IgD-negative memory B cell (primary cell): ENCODE results near the gene GPS2. TPM values are rescaled to one million over a fixed set of nuclear protein-coding genes. Genes with fewer than 3 reads are reported as not detected.

Experiments used
- H3K27ac Mint-ChIP-seq, 3 donors: one replicate each; pipeline ENCODE4 v1.8.0; 2020 to 2022; ENCODE audit warnings: mild to moderate bottlenecking in 3 of 3, mixed read lengths in 3 of 3, moderate library complexity in 1 of 3
- H3K27me3 Mint-ChIP-seq: one replicate; pipeline ENCODE4 v1.8.0; 2021; ENCODE audit warnings: mixed read lengths
- H3K36me3 Mint-ChIP-seq: one replicate; pipeline ENCODE4 v1.8.0; 2020; ENCODE audit warnings: mild to moderate bottlenecking, mixed read lengths
- H3K4me1 Mint-ChIP-seq, 3 donors: one replicate each; pipeline ENCODE4 v1.8.0; 2020 to 2022; ENCODE audit warnings: mixed read lengths in 3 of 3, mild to moderate bottlenecking in 1 of 3
- H3K4me3 Mint-ChIP-seq, 4 donors: one replicate each; pipeline ENCODE4 v1.8.0; 2020 to 2022; ENCODE audit warnings: mild to moderate bottlenecking in 4 of 4, mixed read lengths in 4 of 4, moderate library complexity in 3 of 4
- H3K9me3 Mint-ChIP-seq, 3 donors: one replicate each; pipeline ENCODE4 v1.8.0; 2020 to 2021; ENCODE audit warnings: mixed read lengths in 3 of 3, mild to moderate bottlenecking in 1 of 3
- polyA plus RNA-seq: library from polyadenylated mRNA; unstranded; fragments of 300-500 nt; fragmentation: Illumina TruSeq; gene quantifications from one replicate; pipeline ENCODE4 v1.2.3, GENCODE V29; 2021

The GPS2 gene
- polyA plus RNA-seq, 1 donor from 2014 or later = 128 TPM

DNA sequence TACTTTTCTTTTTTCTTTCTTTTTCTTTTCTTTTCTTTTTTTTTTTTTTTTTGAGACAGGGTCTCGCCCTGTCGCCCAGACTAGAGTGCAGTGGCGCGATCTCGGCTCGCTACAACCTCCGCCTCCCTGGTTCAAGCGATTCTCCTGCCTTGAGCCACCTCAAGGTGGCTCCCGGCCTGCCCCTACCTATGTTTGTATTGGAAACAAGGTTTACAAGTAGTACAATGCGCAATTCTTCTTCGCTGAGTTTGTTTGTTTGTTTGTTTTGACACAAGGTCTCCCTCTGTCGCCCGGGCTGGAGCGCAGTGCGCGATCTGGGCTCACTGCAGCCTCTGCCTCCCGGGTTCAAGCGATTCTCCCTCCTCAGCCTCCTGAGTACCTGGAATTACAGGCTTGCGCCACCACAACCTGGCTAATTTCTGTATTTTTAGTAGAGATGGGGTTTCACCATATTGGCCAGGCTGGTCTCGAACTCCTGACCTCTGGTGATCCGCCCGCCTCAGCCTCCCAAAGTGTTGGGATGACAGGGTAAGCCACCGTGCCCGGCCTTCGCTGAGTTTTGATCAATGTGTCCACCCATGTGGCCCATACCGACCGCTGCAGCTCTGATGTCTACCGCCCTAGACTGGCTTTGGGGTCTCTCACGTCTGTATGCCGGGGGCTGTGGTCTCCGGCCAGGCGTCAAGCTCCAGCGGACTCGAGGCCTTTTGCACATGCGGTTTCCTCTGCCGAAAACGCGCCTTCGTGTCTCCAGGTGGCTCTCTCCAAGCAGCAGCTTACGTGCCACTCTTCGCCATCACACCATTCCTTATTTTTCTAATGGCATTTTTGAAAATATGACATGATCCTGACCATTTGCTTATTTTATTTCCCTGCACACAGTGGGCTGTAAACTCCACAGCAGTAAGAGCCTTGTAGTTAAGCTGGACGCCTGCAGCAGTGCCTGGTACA, 19.7 kb downstream of the GPS2 start:
- peaks cover 1% of the 10 kb centered on the region for H3K36me3 Mint-ChIP-seq
- H3K27me3 Mint-ChIP-seq = peaks cover 14% of the 10 kb centered on the region
- no peaks in the 10 kb centered on the region for H3K9me3 Mint-ChIP-seq
- H3K4me1 Mint-ChIP-seq = peaks cover 10 to 13% (median 13%) of the 10 kb centered on the region in 3 donors
- peak overlapping the region in 2 of 3 donors; percentile 69 to 93 for H3K27ac Mint-ChIP-seq
- peak overlapping the region; percentile 55 to 95 (median 82) for H3K4me3 Mint-ChIP-seq

DNA sequence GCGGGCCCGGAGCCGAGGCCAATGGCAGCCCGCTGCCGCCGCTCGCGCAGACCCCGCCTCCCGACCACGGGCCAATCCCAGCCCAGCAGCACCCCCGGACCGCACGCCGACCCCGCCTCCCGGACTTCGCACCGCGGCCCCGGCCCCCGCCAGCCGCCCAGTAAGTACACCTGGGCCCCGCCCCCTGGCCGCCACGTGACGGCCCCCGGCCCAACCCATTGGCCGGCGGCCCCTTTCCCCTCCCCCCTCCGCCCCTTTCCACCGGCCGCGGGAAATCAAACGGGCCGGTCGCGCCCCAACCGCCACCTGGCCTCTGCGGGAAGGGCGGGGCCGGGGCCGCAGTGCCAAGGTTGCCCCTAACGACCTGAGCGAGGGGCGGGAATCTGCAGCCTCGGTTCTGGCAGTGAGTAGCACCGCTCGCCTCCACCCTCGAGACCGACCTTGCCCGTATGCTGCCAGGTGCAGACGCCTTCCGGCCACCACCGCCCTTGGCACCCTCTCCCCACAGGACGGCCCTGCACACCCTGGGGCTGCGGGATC, 20.5 kb downstream of the GPS2 start, which contains the start of gene YBX2:
YBX2 (minus strand) TSS at position 26 of the 540 bp plus-strand sequence. CDS start 139 bp downstream, outside the sequence.
- Mint-ChIP-seq H3K27me3 (peaks cover 19% of the 10 kb centered on the region), H3K9me3 (no peaks in the 10 kb centered on the region), H3K4me3 (peak within 1 kb of the TSS; percentile 55 to 95 (median 82)), H3K4me1 (peaks cover 10 to 13% (median 13%) of the 10 kb centered on the region in 3 donors), H3K36me3 (no peaks in the 10 kb centered on the region), H3K27ac (peak within 1 kb of the TSS in 2 of 3 donors; percentile 69 to 93)

- H3K4me1 Mint-ChIP-seq = peaks cover 10 to 13% (median 13%) of the 10 kb centered on the region in 3 donors
- peaks cover 19% of the 10 kb centered on the region for H3K27me3 Mint-ChIP-seq
- H3K4me3 Mint-ChIP-seq = peak overlapping the region; percentile 41 to 68 (median 50)
- no peaks in the 10 kb centered on the region for H3K9me3 Mint-ChIP-seq
- H3K36me3 Mint-ChIP-seq = no peaks in the 10 kb centered on the region
- peak overlapping the region in 1 of 3 donors; percentile 68 for H3K27ac Mint-ChIP-seq
Observed at GRCh38 chr17:7293816-7294613, 21.1 kb downstream of the GPS2 start.

DNA sequence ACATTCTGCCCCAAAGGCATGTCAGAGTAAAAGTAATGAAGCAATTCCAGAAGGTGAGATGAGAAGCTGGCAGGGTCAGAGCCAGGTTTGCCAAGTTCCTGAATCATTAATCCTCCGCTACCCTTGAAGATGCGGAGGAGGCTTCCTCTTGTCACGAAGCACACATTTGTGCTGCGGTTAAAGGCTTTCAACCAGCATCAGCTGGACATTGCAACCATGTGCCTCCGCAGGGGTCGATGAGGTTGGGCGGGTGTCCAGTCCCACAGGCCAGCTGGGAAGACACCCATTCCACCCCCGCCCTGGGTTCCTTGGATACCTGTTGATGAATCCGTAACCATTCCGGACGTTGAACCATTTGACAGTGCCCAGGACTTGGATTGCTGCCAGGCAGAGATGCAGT, 22.0 kb downstream of the GPS2 start:
- Mint-ChIP-seq H3K4me3 (peak overlapping the region in 3 of 4 donors; percentile 50 to 68 (median 51)), H3K27ac (peak overlapping the region in 1 of 3 donors; percentile 68), H3K4me1 (peaks cover 10 to 13% (median 13%) of the 10 kb centered on the region in 3 donors), H3K27me3 (peaks cover 24% of the 10 kb centered on the region), H3K36me3 (no peaks in the 10 kb centered on the region), H3K9me3 (no peaks in the 10 kb centered on the region)

- peaks cover 10 to 13% (median 13%) of the 10 kb centered on the region in 3 donors for H3K4me1 Mint-ChIP-seq
- H3K4me3 Mint-ChIP-seq = peak overlapping the region in 2 of 4 donors; percentile 50 to 68
- H3K36me3 Mint-ChIP-seq = no peaks in the 10 kb centered on the region
- H3K27me3 Mint-ChIP-seq = peaks cover 24% of the 10 kb centered on the region
- H3K9me3 Mint-ChIP-seq = no peaks in the 10 kb centered on the region
- peak overlapping the region in 1 of 3 donors; percentile 68 for H3K27ac Mint-ChIP-seq
Observed at GRCh38 chr17:7292729-7293128, 22.4 kb downstream of the GPS2 start.

- no peak overlapping the region for H3K4me3 Mint-ChIP-seq
- H3K27me3 Mint-ChIP-seq = peaks cover 24% of the 10 kb centered on the region
- peaks cover 10 to 13% (median 13%) of the 10 kb centered on the region in 3 donors for H3K4me1 Mint-ChIP-seq
- no peak overlapping the region for H3K27ac Mint-ChIP-seq
- no peaks in the 10 kb centered on the region for H3K36me3 Mint-ChIP-seq
- no peaks in the 10 kb centered on the region for H3K9me3 Mint-ChIP-seq
Observed at GRCh38 chr17:7292194-7292593, 23.0 kb downstream of the GPS2 start.

- H3K9me3 Mint-ChIP-seq = no peaks in the 10 kb centered on the region
- H3K27ac Mint-ChIP-seq = peak overlapping the region in 1 of 3 donors; percentile 62
- no peaks in the 10 kb centered on the region for H3K36me3 Mint-ChIP-seq
- peaks cover 28% of the 10 kb centered on the region for H3K27me3 Mint-ChIP-seq
- peaks cover 0 to 10% (median 9%) of the 10 kb centered on the region in 3 donors for H3K4me1 Mint-ChIP-seq
- H3K4me3 Mint-ChIP-seq = no peak overlapping the region
Observed at GRCh38 chr17:7290685-7291084, 24.5 kb downstream of the GPS2 start.

- Mint-ChIP-seq H3K4me1 (peaks cover 0 to 7% (median 6%) of the 10 kb centered on the region in 3 donors), H3K9me3 (no peaks in the 10 kb centered on the region), H3K27me3 (peaks cover 28% of the 10 kb centered on the region), H3K36me3 (no peaks in the 10 kb centered on the region), H3K27ac (no peak overlapping the region), H3K4me3 (no peak overlapping the region)
Observed at GRCh38 chr17:7290166-7290565, 25.0 kb downstream of the GPS2 start.

- no peaks in the 10 kb centered on the region for H3K9me3 Mint-ChIP-seq
- peaks cover 0 to 5% (median 3%) of the 10 kb centered on the region in 3 donors for H3K4me1 Mint-ChIP-seq
- H3K27ac Mint-ChIP-seq = no peak overlapping the region
- peaks cover 28% of the 10 kb centered on the region for H3K27me3 Mint-ChIP-seq
- H3K36me3 Mint-ChIP-seq = no peaks in the 10 kb centered on the region
- no peak overlapping the region for H3K4me3 Mint-ChIP-seq
Observed at GRCh38 chr17:7289256-7290032, 25.7 kb downstream of the GPS2 start.

DNA sequence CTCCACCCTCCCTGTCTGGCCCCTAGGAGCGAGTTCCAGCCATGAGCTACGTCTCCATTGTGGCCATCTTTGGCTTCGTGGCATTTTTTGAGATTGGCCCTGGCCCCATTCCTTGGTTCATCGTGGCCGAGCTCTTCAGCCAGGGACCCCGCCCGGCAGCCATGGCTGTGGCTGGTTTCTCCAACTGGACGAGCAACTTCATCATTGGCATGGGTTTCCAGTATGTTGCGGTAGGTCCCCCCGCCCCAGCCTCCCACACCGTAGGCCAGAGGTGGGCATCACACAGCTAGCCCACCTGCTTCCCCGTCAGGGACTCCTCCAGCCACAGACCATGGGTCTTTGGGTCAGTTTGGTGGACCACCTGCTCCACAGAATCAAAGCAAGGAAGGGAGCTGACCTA, 29.5 kb downstream of the GPS2 start:
- H3K36me3 Mint-ChIP-seq = no peaks in the 10 kb centered on the region
- no peak overlapping the region for H3K4me3 Mint-ChIP-seq
- H3K27ac Mint-ChIP-seq = no peak overlapping the region
- peaks cover 2 to 10% (median 9%) of the 10 kb centered on the region in 3 donors for H3K4me1 Mint-ChIP-seq
- H3K9me3 Mint-ChIP-seq = peaks cover 0 to 1% (median 0%) of the 10 kb centered on the region in 3 donors
- H3K27me3 Mint-ChIP-seq = peaks cover 40% of the 10 kb centered on the region

GRCh38 chr17:7284911-7285310, 30.2 kb downstream of the GPS2 start:
- Mint-ChIP-seq H3K4me3 (no peak overlapping the region), H3K27ac (no peak overlapping the region), H3K36me3 (no peaks in the 10 kb centered on the region), H3K9me3 (peaks cover 0 to 1% (median 0%) of the 10 kb centered on the region in 3 donors), H3K27me3 (peaks cover 38% of the 10 kb centered on the region), H3K4me1 (peaks cover 9 to 11% (median 9%) of the 10 kb centered on the region in 3 donors)

DNA sequence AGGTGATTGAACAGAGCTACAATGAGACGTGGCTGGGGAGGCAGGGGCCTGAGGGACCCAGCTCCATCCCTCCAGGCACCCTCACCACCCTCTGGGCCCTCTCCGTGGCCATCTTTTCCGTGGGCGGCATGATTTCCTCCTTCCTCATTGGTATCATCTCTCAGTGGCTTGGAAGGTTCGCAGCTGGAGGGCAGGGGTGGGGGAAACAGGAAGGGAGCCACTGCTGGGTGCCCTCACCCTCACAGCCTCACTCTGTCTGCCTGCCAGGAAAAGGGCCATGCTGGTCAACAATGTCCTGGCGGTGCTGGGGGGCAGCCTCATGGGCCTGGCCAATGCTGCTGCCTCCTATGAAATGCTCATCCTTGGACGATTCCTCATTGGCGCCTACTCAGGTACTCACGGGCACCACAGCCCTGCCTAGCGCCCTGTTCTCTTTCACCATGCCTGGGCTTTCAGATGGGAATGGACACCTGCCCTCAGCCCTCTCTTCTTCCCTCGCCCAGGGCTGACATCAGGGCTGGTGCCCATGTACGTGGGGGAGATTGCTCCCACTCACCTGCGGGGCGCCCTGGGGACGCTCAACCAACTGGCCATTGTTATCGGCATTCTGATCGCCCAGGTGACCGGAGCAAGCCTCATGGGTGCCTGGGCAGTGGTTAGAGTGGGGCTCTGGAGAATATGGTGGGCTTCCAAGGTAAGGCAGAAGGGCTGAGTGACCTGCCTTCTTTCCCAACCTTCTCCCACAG, 31.5 kb downstream of the GPS2 start:
- Mint-ChIP-seq H3K27me3 (peaks cover 33% of the 10 kb centered on the region), H3K9me3 (peaks cover 0 to 1% (median 0%) of the 10 kb centered on the region in 3 donors), H3K36me3 (no peaks in the 10 kb centered on the region), H3K27ac (peak overlapping the region in 2 of 3 donors; percentile 57 to 59), H3K4me3 (peak overlapping the region in 2 of 4 donors; percentile 63 to 78), H3K4me1 (peaks cover 9 to 11% (median 9%) of the 10 kb centered on the region in 3 donors)

DNA sequence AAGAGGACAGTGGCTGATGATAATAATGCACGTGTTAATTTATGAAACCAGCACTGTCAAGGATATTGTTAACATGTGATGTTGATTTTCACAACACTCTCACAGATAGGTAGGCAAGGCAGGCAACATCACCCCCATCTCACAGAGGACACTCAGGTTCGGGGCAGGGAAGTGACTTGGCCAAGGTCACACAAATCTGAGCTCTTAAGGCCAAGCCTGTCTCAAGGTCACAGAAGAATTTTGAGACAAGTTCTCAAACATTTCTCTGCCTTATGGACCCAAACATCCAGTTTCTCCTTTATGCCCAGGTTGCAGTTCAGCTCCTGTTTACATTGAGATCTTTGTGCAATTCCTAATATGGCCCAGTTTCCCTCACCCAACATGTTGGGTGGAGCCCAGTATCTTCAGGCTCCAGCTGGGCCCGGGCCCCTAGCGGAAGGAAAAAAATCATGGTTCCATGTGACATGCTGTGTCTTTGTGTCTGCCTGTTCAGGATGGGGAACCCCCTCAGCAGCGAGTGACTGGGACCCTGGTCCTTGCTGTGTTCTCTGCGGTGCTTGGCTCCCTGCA, 32.3 kb downstream of the GPS2 start:
- Mint-ChIP-seq H3K36me3 (no peaks in the 10 kb centered on the region), H3K27me3 (peaks cover 32% of the 10 kb centered on the region), H3K27ac (peak overlapping the region in 1 of 3 donors; percentile 59)

More for the DNA sequence above, 32.3 kb downstream of the GPS2 start:
- Mint-ChIP-seq H3K9me3 (peaks cover 0 to 1% (median 0%) of the 10 kb centered on the region in 3 donors), H3K4me1 (peaks cover 9 to 11% (median 9%) of the 10 kb centered on the region in 3 donors), H3K4me3 (peak overlapping the region; percentile 2 to 77 (median 54))
